Sigmoid colon (tissue), 7 donors: Measurements from ENCODE around the gene SRRM2. TPM values are rescaled to one million over a fixed set of nuclear protein-coding genes. Genes with fewer than 3 reads are reported as not detected.

Source experiments
- DNase-seq: peaks from one replicate; pipeline ENCODE4 v3.0.0-alpha.2; 2019
- H3K27ac ChIP-seq, 4 donors: fragments of 200-600 bp; sonication (generic); one replicate each; pipeline ENCODE4 v1.5.1; 2016 to 2019; ENCODE audit warnings: mild to moderate bottlenecking in 1 of 4
- H3K27me3 ChIP-seq, 3 donors: fragments of 200-600 bp; sonication (generic); one replicate each; pipeline ENCODE4 v1.5.1; 2019; ENCODE audit warnings: mild to moderate bottlenecking in 1 of 3
- H3K36me3 ChIP-seq, 4 donors: fragments of 200-600 bp; sonication (generic); one replicate each; pipeline ENCODE4 v1.5.1; 2016 to 2019
- H3K4me1 ChIP-seq, 4 donors: fragments of 200-600 bp; sonication (generic); one replicate each; pipeline ENCODE4 v1.5.1; 2017 to 2019
- H3K4me3 ChIP-seq, 4 donors: fragments of 200-600 bp; sonication (generic); one replicate each; pipeline ENCODE4 v1.5.1; 2017 to 2019; ENCODE audit warnings: mild to moderate bottlenecking in 2 of 4, moderate library complexity in 1 of 4
- H3K9me3 ChIP-seq, 4 donors: fragments of 200-600 bp in 3 of 4; sonication (generic) in 3 of 4; one replicate each; pipeline versions ENCODE4 v1.5.1 to v1.6.1; 2013 to 2019
- EP300 ChIP-seq, 4 donors: sonication (generic); formaldehyde crosslinking; IDR thresholded peaks; one replicate each; pipeline ENCODE4 v1.6.1; 2017; ENCODE audit warnings: antibody characterized with exemption in 4 of 4
- POLR2A ChIP-seq, 2 donors: fragments of 450-650 bp; IDR thresholded peaks; one replicate each; pipeline ENCODE4 v1.6.1; 2016; ENCODE audit warnings: antibody characterized with exemption in 2 of 2, mild to moderate bottlenecking in 2 of 2, moderate library complexity in 2 of 2
- POLR2AphosphoS5 ChIP-seq, 4 donors: sonication (generic); formaldehyde crosslinking; IDR thresholded peaks; one replicate each; pipeline ENCODE4 v1.6.1; 2017; ENCODE audit warnings: antibody characterized with exemption in 4 of 4
- WGBS, 2 donors: extraction: QIAGEN DNeasy Blood & Tissue Kit; methylation state at CpG; one replicate each; pipeline ENCODE4 v1.1.7; 2013; 5-methylcytosine and 5-hydroxymethylcytosine counted together
- intact Hi-C: fragments of 100-400 bp; cut with DNase I; formaldehyde crosslinking; loops from one replicate; pipeline ENCODE4 v1.15.1; 2023
- polyA plus RNA-seq, 3 donors: library from polyadenylated mRNA; stranded (reverse); fragments of 200-250 nt; gene quantifications; one replicate each; pipeline ENCODE4 v1.2.3, GENCODE V29; 2013
- total RNA-seq, 4 donors: library from RNA; depleted of rRNA; stranded (reverse); fragments of >200 nt; gene quantifications; one replicate each; pipeline ENCODE4 v1.1.0, GENCODE V29; 2016
- TF ChIP-seq, protein P1 (sequence below), 4 experiments: fragments of 450-650 bp in 3 of 4; fragments of 200-600 bp in 1 of 4; IDR thresholded peaks; one replicate each; pipeline ENCODE4 v1.5.1; 2016 to 2019; ENCODE audit warnings: antibody characterized with exemption in 4 of 4, mild to moderate bottlenecking in 3 of 4, moderate library complexity in 2 of 4
- donor health status: healthy with polysubstance abuse.
- donor health status: Bipolar disorder and iron deficiency.
- donor health status: healthy.

Gene SRRM2
- total and polyA plus RNA-seq, 7 donors, result 66.1 to 826 (median 198) TPM

GRCh38 chr16:2737238-2737605 is 15.2 kb upstream of the SRRM2 start:
- DNase-seq, result no peak
- H3K36me3 ChIP-seq, result no peaks in the 10 kb centered on the region
- peaks cover 0 to 30% (median 27%) of the 10 kb centered on the region in 3 donors for H3K27me3 ChIP-seq
- intact Hi-C loops, result no loop called here
- H3K4me3 ChIP-seq, result no peak overlapping the region
- H3K27ac ChIP-seq, result no peak overlapping the region
- H3K4me1 ChIP-seq, result no peaks in the 10 kb centered on the region
- 80 to 90% methylated on average over 5 of the region's 5 CpGs for WGBS, 2 donors
- no peaks in the 10 kb centered on the region for H3K9me3 ChIP-seq
- TF ChIP-seq POLR2AphosphoS5 (IDR thresholded peaks at IDR 0.05) (no peak), POLR2A (IDR thresholded peaks at IDR 0.05) (no peak), EP300 (IDR thresholded peaks at IDR 0.05) (no peak)
- TF ChIP-seq, protein P1, sequence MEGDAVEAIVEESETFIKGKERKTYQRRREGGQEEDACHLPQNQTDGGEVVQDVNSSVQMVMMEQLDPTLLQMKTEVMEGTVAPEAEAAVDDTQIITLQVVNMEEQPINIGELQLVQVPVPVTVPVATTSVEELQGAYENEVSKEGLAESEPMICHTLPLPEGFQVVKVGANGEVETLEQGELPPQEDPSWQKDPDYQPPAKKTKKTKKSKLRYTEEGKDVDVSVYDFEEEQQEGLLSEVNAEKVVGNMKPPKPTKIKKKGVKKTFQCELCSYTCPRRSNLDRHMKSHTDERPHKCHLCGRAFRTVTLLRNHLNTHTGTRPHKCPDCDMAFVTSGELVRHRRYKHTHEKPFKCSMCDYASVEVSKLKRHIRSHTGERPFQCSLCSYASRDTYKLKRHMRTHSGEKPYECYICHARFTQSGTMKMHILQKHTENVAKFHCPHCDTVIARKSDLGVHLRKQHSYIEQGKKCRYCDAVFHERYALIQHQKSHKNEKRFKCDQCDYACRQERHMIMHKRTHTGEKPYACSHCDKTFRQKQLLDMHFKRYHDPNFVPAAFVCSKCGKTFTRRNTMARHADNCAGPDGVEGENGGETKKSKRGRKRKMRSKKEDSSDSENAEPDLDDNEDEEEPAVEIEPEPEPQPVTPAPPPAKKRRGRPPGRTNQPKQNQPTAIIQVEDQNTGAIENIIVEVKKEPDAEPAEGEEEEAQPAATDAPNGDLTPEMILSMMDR (IDR thresholded peaks at IDR 0.05), result no peak

DNA sequence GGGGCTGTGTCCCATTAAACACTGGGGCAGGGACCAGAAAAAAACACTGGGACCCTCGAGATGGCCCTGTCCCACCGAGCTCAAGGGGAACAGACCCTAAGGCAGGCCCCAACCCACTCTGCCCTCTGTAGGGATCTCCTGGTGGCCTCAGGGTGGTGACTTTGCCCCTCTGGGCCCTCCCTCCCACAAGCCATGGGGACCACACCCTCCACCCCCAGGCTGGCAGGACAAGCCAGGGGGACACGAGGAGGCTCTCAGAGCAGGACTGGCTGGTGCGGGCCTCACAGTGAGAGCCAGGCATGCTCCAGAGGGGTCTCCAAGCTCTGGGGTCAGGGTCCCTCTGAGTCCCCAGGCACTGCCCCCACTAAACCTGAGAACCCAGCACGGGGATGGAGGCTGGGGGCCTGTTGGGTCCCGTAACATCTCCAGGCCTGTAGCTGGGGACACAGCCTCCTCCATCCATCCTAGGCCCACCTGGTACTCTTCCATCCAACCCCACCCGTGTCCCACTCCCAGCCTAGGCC is 14.5 kb upstream of the SRRM2 start:
- H3K27ac ChIP-seq, result no peak overlapping the region
- no peaks in the 10 kb centered on the region for H3K9me3 ChIP-seq
- H3K4me1 ChIP-seq, result no peaks in the 10 kb centered on the region
- DNase-seq, result peak; percentile 58
- peaks cover 0 to 30% (median 27%) of the 10 kb centered on the region in 3 donors for H3K27me3 ChIP-seq
- intact Hi-C loops, result no loop called here
- WGBS, 2 donors, result 76 to 86% methylated on average over 7 of the region's 7 CpGs
- TF ChIP-seq, protein P1 (IDR thresholded peaks at IDR 0.05), result no peak
- no peak for TF ChIP-seq POLR2A (IDR thresholded peaks at IDR 0.05)
- no peak for TF ChIP-seq EP300 (IDR thresholded peaks at IDR 0.05)
- no peak for TF ChIP-seq POLR2AphosphoS5 (IDR thresholded peaks at IDR 0.05)
- no peak overlapping the region for H3K4me3 ChIP-seq
- H3K36me3 ChIP-seq, result no peaks in the 10 kb centered on the region

DNA sequence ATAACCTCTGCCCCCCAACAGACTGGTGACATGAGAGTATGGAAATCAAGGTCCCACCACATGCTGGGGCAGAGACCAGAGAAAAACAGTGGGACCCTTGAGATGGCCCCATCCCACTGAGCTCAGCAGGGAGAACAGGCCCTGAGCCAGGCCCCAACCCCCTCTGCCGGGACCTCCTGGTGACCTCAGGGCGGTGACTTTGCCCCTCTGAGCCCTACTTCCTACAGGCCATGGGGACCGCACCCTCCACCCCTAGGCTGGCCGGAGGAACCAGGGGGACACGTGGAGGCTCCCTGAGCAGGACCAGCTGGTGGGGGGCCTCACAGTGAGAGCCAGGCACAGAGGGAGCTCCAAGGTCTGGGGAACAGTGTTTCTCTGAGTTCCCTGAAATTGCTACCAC is 13.8 kb upstream of the SRRM2 start:
- no peaks in the 10 kb centered on the region for H3K36me3 ChIP-seq
- no peak for DNase-seq
- no peak overlapping the region for H3K27ac ChIP-seq
- H3K27me3 ChIP-seq, result peaks cover 0 to 30% (median 27%) of the 10 kb centered on the region in 3 donors
- no peaks in the 10 kb centered on the region for H3K4me1 ChIP-seq
- H3K9me3 ChIP-seq, result no peaks in the 10 kb centered on the region
- H3K4me3 ChIP-seq, result no peak overlapping the region
- intact Hi-C loops, result no loop called here
- WGBS, 2 donors, result 75 to 80% methylated on average over 5 of the region's 5 CpGs
- TF ChIP-seq, protein P1 (IDR thresholded peaks at IDR 0.05), result no peak
- TF ChIP-seq POLR2A (IDR thresholded peaks at IDR 0.05), result no peak
- TF ChIP-seq EP300 (IDR thresholded peaks at IDR 0.05), result no peak
- no peak for TF ChIP-seq POLR2AphosphoS5 (IDR thresholded peaks at IDR 0.05)

DNA sequence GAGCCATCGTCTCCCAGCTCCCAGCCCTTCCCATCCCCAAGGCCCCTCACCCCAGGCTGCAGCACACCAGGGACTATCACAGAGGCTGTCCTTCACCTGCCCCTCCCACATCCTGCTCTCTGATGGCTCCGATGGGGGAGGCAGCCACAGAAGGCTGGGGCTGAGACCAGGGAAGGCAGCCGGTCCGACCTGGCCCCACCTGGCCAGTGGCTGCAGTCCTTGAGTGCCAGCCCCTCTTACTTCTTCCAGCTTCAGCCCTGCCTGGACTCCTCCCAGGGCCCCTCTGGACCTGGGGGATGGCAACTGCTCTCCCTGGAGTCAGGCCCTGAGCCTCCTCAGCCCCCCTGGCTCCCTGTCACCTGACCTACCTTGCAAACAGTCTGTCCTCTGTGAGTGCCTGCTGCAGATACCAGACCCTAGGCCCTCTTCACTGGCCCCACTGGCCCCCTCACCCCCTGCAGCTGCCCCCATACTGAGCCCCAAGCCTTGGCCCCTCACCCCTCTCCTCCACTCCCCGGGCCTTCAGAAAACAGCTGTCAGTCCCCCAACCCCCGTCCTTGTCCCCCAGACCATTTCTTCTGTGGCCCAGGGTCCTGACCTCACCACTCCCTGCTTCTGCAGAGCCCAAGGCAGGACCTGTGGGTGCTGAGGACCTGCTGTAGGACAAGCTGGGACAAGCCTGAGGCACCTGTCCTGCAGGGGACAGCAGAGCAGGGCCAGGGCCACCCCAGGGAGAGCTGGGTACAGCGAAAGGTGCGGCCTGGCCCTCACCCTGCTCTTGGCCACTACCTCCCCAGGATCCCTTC is 12.6 kb upstream of the SRRM2 start:
- Histone ChIP-seq H3K4me3 (no peak overlapping the region), H3K4me1 (no peaks in the 10 kb centered on the region), H3K27me3 (peaks cover 0 to 30% (median 27%) of the 10 kb centered on the region in 3 donors), H3K36me3 (no peaks in the 10 kb centered on the region), H3K9me3 (no peaks in the 10 kb centered on the region), H3K27ac (no peak overlapping the region)
- intact Hi-C loops, result no loop called here
- TF ChIP-seq EP300 (IDR thresholded peaks at IDR 0.05) (no peak), POLR2A (IDR thresholded peaks at IDR 0.05) (no peak), POLR2AphosphoS5 (IDR thresholded peaks at IDR 0.05) (no peak)
- TF ChIP-seq, protein P1 (IDR thresholded peaks at IDR 0.05), result no peak
- whole genome bisulfite sequencing, 2 donors, result 71 to 80% methylated on average over 8 of the region's 8 CpGs
- no peak for DNase-seq
